ENCODE results near the gene UBXN11. TPM values are rescaled to one million over a fixed set of nuclear protein-coding genes. Genes with fewer than 3 reads are reported as not detected.
"Not testable (repeated sequence)": the region's sequence is repeated elsewhere in the genome, so short reads cannot be mapped to it uniquely, and the experiment has no call there.

Gene UBXN11
- total RNA-seq, 1 experiment from 2014 or later, result 4.7 TPM

DNA sequence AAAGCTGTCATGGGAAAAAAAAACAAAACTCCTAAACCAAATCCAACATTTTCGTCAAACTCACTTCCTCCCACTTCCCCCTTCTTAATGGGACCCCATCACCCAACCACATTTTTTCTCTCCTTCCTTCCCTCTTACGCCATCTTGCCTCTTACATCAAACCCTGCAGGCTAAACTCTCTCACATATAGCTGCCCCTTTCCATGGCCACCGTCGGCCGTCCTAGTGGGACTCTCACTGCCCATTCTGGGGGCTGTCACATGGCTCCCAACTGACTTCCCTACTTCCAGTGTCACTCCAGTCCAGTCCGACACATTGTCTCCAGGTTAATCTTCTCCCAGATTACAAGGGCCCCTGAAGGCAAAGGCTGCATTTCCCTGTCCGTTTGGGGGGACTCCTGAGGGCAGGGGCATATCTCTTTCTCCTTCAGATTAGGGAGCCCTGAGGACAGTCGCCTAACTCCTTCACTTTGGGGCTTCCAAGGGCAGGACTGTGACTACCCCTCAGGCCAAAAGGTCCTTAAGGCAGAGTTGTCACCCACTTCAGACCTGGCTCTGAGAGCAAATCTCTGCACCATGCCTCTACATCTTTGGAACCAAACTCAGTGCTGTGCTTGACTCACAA lies 658 bp downstream of the UBXN11 start:
- no peak for DNase-seq (ENCODE audit: low read depth)

- DNase-seq (ENCODE audit: low read depth), result peak; percentile 93
These were observed 3.6 kb downstream of the UBXN11 start for GRCh38 chr1:26302733-26303405.

- DNase-seq (ENCODE audit: low read depth), result no peak
These were observed 5.7 kb downstream of the UBXN11 start for GRCh38 chr1:26300578-26301275.

DNA sequence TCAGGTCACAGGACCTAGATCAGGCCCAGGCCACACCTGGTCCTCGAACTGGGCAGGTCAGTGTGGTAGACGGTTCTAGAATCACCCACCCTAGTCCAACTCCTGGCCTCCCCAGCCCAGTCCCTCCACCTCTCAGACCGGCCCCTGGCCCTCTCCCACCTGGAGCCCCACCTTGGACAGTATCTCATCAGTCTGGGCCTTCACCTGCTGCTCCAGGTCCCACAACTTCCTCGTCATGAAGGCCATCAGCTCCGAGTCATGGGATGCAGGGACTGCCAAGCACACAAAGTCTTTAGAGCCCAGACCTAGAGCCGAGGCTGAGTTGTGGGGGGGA lies 8.7 kb downstream of the UBXN11 start:
- DNase-seq (ENCODE audit: low read depth), result no peak

GRCh38 chr1:26297057-26297790 lies 9.2 kb downstream of the UBXN11 start:
- no peak for DNase-seq (ENCODE audit: low read depth)

GRCh38 chr1:26296340-26297056 lies 9.9 kb downstream of the UBXN11 start:
- DNase-seq (ENCODE audit: low read depth), result no peak

DNA sequence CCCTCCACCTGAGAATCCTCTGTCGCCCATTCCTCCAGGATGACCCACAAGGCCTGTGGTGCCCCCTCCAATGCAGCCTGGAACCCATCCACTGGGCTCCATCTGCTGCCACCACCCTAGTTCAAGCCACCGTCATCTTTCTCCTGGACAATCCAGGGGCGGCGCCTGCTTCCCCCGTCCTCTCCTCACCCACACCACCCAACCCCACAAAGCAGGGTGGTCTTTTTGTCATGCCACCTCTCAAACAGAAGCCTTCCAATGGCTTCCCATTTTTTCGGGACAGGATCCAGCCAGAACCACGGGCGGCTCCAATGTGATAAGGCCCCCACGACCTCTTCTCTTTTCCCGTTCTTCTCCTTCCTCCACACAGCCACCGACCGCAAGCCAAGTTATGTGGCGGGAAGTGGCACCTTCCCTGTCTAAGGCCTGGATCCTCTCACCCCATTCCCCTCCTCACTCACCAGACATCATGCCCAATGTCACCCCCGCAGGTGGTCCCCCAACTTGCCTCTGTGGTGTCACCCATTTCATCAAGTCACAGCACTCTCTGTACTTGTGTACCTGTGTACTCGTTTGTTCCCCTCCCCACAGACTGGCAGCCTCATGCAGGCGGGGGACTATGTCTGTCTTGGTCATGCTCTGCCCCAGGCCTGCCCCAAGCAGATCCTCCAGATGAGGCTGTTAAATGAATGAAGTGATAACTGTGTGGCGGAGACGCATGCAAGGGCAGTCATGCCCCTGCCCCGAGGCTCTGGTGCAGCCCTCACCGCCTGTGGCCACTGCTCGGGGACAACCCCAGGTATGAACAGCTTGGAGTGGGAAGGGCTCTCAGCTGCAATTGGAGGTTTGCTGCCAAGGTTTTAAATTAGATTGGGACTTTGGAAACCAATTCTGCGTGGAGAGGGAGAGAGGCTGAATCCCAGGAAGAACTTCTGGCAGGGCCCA lies 11.0 kb downstream of the UBXN11 start:
- no peak for DNase-seq (ENCODE audit: low read depth)

- DNase-seq (ENCODE audit: low read depth), result no peak
These were observed 12.4 kb downstream of the UBXN11 start for GRCh38 chr1:26293911-26294463.

GRCh38 chr1:26292735-26293134 lies 13.7 kb downstream of the UBXN11 start:
- not testable (repeated sequence) for DNase-seq (ENCODE audit: low read depth)

DNA sequence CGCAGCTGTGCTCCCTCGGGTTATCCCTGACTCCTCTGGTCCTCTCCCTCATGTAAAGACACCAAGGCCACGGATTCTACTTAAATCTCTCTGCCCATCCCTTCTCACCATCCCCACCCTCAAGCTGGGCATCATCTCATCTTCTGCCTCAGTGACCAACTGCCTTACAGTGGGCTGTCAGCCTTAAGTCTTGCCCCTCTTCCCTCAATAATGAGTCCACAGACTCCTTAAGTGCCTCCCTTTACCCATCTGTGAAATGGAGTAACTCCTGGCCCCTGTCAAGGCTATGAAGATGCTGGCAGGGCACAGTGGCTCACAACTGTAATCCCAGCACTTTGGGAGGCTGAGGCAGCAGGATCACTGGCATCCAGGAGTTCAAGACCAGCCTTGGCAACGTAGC lies 14.5 kb downstream of the UBXN11 start:
- DNase-seq (ENCODE audit: low read depth), result no peak

DNA sequence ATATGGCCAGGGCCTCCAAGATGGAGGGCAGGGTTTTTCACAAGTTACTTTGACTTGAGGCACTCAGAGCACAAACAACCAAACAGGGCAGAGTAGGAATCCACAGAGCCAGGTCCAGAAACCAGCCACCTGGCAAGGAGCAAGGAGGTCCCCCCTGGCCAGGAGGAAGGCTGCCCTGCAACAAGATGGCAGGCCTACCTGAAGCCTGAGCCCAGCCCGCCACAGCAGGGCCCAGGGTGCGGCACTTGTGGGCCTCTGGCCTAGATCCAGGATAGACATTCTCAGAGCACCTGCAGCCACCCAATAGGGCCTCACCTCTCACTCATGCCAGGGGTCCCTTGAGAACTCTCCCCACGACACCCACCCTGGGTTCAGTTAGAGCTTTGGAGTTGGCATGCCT lies 15.0 kb downstream of the UBXN11 start:
- DNase-seq (ENCODE audit: low read depth), result no peak

- DNase-seq (ENCODE audit: low read depth), result no peak
These were observed 15.6 kb downstream of the UBXN11 start for GRCh38 chr1:26290882-26291261.

DNA sequence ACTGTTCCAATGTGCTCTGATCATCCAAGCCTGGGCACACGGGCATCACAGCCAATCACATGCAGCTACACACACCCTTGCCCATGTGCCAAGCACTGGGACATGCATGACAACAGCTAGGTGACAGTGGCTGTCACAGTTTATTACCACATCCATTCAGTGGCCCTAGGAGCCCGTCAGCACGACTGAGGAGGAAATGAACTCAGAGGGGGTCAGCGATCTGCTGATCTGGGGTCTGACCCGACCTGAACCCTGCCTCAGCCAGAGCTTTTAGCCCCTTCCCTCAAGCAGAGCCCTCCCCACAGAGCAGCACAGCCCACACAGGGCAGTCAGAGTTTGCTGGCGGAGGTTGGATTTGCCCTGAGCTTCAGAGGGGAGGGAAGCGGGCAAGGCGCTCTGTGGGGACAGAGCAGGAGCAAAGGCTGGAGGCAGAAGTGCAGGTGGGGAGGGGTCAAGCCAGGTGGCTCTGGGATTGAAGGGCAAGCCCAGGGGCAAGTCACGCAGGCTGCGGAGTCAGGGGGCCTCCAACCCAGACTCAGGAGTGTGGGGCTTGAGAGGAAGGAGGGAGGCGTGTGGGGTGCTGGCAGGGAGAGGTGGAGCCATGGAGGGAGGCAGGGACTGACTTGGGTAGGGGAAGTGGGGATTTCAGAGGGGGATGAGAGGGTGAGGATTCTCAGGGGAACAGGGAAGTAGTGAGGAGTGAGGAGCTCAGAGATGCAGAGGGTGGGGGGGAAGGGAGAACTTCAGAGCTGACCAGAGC lies 16.1 kb downstream of the UBXN11 start:
- no peak for DNase-seq (ENCODE audit: low read depth)

- no peak for DNase-seq (ENCODE audit: low read depth)
These were observed 17.0 kb downstream of the UBXN11 start for GRCh38 chr1:26289158-26290059.

GRCh38 chr1:26288311-26288941 lies 18.0 kb downstream of the UBXN11 start:
- DNase-seq (ENCODE audit: low read depth), result no peak

GRCh38 chr1:26287811-26288210 lies 18.6 kb downstream of the UBXN11 start:
- no peak for DNase-seq (ENCODE audit: low read depth)

- peak; percentile 20 for DNase-seq (ENCODE audit: low read depth)
These were observed 19.3 kb downstream of the UBXN11 start for GRCh38 chr1:26287033-26287711.

- no peak for DNase-seq (ENCODE audit: low read depth)
These were observed 20.4 kb downstream of the UBXN11 start for GRCh38 chr1:26286064-26286416.
